ENCODE measurements around the gene LETM1. TPM values are rescaled to one million over a fixed set of nuclear protein-coding genes. Genes with fewer than 3 reads are reported as not detected.

Gene LETM1
- total and polyA plus RNA-seq, 2 of the 13 experiments (the other 11 are each of a cell fraction or from before 2014, with no cell fraction given), result 9.7 to 41.6 TPM

GRCh38 chr4:1779588-1780382 is 76.2 kb downstream of the LETM1 start (continued):
- TF ChIP-seq KDM5B (CRISPR knock-in tag; IDR thresholded peaks at IDR 0.05; ENCODE audit: borderline replicate concordance) (peak; percentile 65; the same call in 1 of the 2 replicates), ZNF737 (CRISPR knock-in tag; IDR thresholded peaks at IDR 0.05; ENCODE audit: borderline replicate concordance) (no peak), ZNF367 (CRISPR knock-in tag; IDR thresholded peaks at IDR 0.05; ENCODE audit: borderline replicate concordance) (peak; percentile 10; the same call in 1 of the 2 replicates), YEATS4 (CRISPR knock-in tag; IDR thresholded peaks at IDR 0.05; ENCODE audit: borderline replicate concordance) (peak; percentile 53; the same call in 1 of the 2 replicates), ARNTL (CRISPR knock-in tag; IDR thresholded peaks at IDR 0.05) (peak; percentile 96), ZNF512B (CRISPR knock-in tag; IDR thresholded peaks at IDR 0.05; ENCODE audit: borderline replicate concordance) (0 out of 2 replicates have a peak, but pooled peaks have one; percentile 42), ZNF770 (CRISPR knock-in tag; IDR thresholded peaks at IDR 0.05) (no peak), CREBL2 (CRISPR knock-in tag; IDR thresholded peaks at IDR 0.05; ENCODE audit: borderline replicate concordance) (no peak), HMG20B (CRISPR knock-in tag; conservative IDR thresholded peaks at IDR 0.05) (no peak; the same call in 1 of the 2 replicates), TSC22D2 (CRISPR knock-in tag; IDR thresholded peaks at IDR 0.05; ENCODE audit: borderline replicate concordance) (peak; percentile 60; the same call in 1 of the 2 replicates), ZNF34 (CRISPR knock-in tag; IDR thresholded peaks at IDR 0.05; ENCODE audit: borderline replicate concordance) (peak; percentile 91; the same call in 1 of the 2 replicates), ZFP37 (CRISPR knock-in tag; IDR thresholded peaks at IDR 0.05; ENCODE audit: borderline replicate concordance) (no peak), ZFYVE20 (CRISPR knock-in tag; IDR thresholded peaks at IDR 0.05; ENCODE audit: borderline replicate concordance, low read depth) (no peak), ZNF329 (CRISPR knock-in tag; IDR thresholded peaks at IDR 0.05; ENCODE audit: low read depth) (no peak), NFIB (CRISPR knock-in tag; IDR thresholded peaks at IDR 0.05; ENCODE audit: borderline replicate concordance) (no peak), ATF1 (CRISPR knock-in tag; IDR thresholded peaks at IDR 0.05) (no peak), EHMT2 (IDR thresholded peaks at IDR 0.05; ENCODE audit: borderline replicate concordance, low read depth, low read length) (no peak), TCF7 (IDR thresholded peaks at IDR 0.05; ENCODE audit: low read depth) (no peak), JARID2 (CRISPR knock-in tag; IDR thresholded peaks at IDR 0.05; ENCODE audit: insufficient replicate concordance) (no peak), SETDB1 (CRISPR knock-in tag; IDR thresholded peaks at IDR 0.05; ENCODE audit: borderline replicate concordance) (no peak; the same call in 1 of the 2 replicates), U2AF2 (IDR thresholded peaks at IDR 0.05; ENCODE audit: low read depth, low read length) (no peak)
- TF ChIP-seq, protein P1, sequence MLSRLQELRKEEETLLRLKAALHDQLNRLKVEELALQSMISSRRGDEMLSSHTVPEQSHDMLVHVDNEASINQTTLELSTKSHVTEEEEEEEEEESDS (CRISPR knock-in tag; IDR thresholded peaks at IDR 0.05; ENCODE audit: borderline replicate concordance), result no peak
- TF ChIP-seq, protein P2, sequence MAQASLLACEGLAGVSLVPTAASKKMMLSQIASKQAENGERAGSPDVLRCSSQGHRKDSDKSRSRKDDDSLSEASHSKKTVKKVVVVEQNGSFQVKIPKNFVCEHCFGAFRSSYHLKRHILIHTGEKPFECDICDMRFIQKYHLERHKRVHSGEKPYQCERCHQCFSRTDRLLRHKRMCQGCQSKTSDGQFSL (CRISPR knock-in tag; IDR thresholded peaks at IDR 0.05), result peak; percentile 72; the same call in 1 of the 2 replicates
